ENCODE data around the gene BNIP3. TPM values are rescaled to one million over a fixed set of nuclear protein-coding genes. Genes with fewer than 3 reads are reported as not detected.

Gene BNIP3
- total RNA-seq, 1 donor from 2014 or later = 57.3 TPM

DNA sequence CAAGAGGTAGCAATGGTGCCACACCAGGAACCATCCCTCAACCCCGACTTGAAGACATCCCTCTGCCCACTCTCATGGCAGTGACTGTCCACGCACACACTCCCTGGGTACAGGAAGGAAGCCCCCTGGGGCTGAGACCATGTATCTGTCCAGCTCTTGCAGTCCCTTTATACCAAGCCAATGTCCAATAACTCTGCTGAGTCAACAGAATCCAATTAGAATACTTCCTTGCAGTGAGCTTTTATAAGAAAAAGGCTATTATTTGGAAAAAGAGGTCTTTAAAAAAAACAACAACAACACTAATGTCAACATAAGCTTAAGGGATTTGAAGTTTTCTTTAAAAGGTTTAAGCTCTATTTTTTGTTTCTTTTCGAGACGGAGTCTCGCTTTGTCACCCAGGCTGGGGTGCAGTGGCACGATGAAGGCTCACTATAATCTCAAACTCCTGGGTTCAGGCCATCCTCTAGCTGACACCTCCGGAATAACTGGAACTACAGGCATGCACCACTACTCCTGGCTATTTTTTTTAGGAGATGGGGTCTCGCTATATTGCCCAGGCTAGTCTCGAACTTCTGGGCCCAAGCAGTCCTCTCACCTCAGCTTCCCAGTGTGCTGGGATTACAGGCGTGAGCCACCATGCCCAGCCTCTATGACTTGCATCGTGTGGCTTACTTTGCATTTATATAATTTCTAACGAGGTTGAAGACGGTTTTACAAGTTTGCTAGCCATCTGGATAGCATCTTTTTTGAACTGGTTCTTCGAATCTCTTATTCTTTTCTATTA, 7.5 kb downstream of the BNIP3 start:
- peaks cover 3% of the 10 kb centered on the region for H3K36me3 ChIP-seq (ENCODE audit: control insufficient read depth, insufficient read depth, low read length)

GRCh38 chr10:131973160-131973951, 8.4 kb downstream of the BNIP3 start:
- TF ChIP-seq CTCF (IDR thresholded peaks at IDR 0.05; ENCODE audit: insufficient read depth, low read length, poor library complexity, severe bottlenecking) = no peak
- Histone ChIP-seq H3K27me3 (ENCODE audit: control insufficient read depth, insufficient read depth, low read length) (no peaks in the 10 kb centered on the region), H3K36me3 (ENCODE audit: control insufficient read depth, insufficient read depth, low read length) (peaks cover 3% of the 10 kb centered on the region), H3K4me3 (ENCODE audit: low read depth, low read length) (no peak overlapping the region)
- no peak for DNase-seq (ENCODE audit: low read depth)

More for the DNA sequence above, 7.5 kb downstream of the BNIP3 start:
- Histone ChIP-seq H3K27me3 (ENCODE audit: control insufficient read depth, insufficient read depth, low read length) (no peaks in the 10 kb centered on the region), H3K4me3 (ENCODE audit: low read depth, low read length) (no peak overlapping the region)
- no peak for TF ChIP-seq CTCF (IDR thresholded peaks at IDR 0.05; ENCODE audit: insufficient read depth, low read length, poor library complexity, severe bottlenecking)
- DNase-seq (ENCODE audit: low read depth) = no peak

- H3K27me3 ChIP-seq (ENCODE audit: control insufficient read depth, insufficient read depth, low read length) = no peaks in the 10 kb centered on the region
- no peak overlapping the region for H3K4me3 ChIP-seq (ENCODE audit: low read depth, low read length)
- no peak for DNase-seq (ENCODE audit: low read depth)
- TF ChIP-seq CTCF (IDR thresholded peaks at IDR 0.05; ENCODE audit: insufficient read depth, low read length, poor library complexity, severe bottlenecking) = no peak
- peaks cover 3% of the 10 kb centered on the region for H3K36me3 ChIP-seq (ENCODE audit: control insufficient read depth, insufficient read depth, low read length)
These were observed 9.2 kb downstream of the BNIP3 start for GRCh38 chr10:131972474-131973071.

- DNase-seq (ENCODE audit: low read depth) = no peak
- Histone ChIP-seq H3K4me3 (ENCODE audit: low read depth, low read length) (no peak overlapping the region), H3K36me3 (ENCODE audit: control insufficient read depth, insufficient read depth, low read length) (peaks cover 1% of the 10 kb centered on the region), H3K27me3 (ENCODE audit: control insufficient read depth, insufficient read depth, low read length) (no peaks in the 10 kb centered on the region)
- TF ChIP-seq CTCF (IDR thresholded peaks at IDR 0.05; ENCODE audit: insufficient read depth, low read length, poor library complexity, severe bottlenecking) = no peak
These were observed 10.1 kb downstream of the BNIP3 start for GRCh38 chr10:131971591-131971990.

DNA sequence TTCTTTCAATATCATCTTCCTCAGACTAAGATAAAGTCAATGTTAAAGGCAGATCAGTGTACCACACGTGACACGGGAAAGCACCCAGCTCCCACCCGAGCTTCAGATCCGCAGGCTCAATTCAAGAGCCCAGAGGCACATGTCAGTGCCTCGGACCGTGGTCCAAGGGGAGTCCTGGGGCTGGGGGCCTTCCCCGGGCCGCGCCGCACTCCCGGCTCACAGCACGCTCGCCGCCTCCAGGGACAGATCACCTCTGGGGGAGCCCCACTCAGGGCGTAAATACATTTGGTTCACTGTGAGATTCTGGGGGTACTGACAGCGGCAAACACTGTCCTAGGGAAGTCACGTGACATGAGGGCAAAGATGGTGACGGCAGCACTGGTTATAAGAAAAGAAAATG, 10.8 kb downstream of the BNIP3 start:
- no peak for TF ChIP-seq CTCF (IDR thresholded peaks at IDR 0.05; ENCODE audit: insufficient read depth, low read length, poor library complexity, severe bottlenecking)
- H3K4me3 ChIP-seq (ENCODE audit: low read depth, low read length) = no peak overlapping the region
- H3K36me3 ChIP-seq (ENCODE audit: control insufficient read depth, insufficient read depth, low read length) = peaks cover 1% of the 10 kb centered on the region
- no peak for DNase-seq (ENCODE audit: low read depth)
- H3K27me3 ChIP-seq (ENCODE audit: control insufficient read depth, insufficient read depth, low read length) = no peaks in the 10 kb centered on the region

Measured in kidney epithelial cell (primary cell).